SK-N-SH (cell line): Measurements from ENCODE around the gene CENPQ.

ENCODE experiments used
- YY1 ChIP-seq: IDR thresholded peaks from 2 replicates; pipeline ENCODE4 v1.4.0; 2012; ENCODE audit warnings: low read depth, mild to moderate bottlenecking
- TF ChIP-seq, protein P1 (sequence below): fragments of 200-600 bp; sonication (generic); IDR thresholded peaks from 2 replicates; pipeline ENCODE4 v1.6.1; 2017; ENCODE audit warnings: antibody characterized with exemption, mild to moderate bottlenecking, moderate library complexity

DNA sequence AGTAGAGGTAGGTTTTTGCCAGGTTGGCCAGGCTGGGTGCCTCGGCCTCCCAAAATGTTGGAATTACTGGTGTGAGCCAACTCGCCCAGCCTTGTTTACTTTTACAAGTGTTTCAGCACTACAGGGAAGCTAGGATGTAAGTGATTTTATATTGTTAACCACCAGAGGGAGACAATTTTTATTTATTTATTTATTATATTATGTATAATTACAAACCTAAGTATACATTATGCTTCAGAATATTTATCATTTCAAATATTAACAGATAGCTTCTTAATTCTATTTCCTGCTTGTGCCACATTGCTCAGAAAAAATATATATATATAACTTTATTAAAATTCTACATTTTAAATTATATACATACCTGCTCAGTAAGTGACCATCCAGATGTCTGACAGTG lies 9.9 kb upstream of the CENPQ start:
- TF ChIP-seq, protein P1, sequence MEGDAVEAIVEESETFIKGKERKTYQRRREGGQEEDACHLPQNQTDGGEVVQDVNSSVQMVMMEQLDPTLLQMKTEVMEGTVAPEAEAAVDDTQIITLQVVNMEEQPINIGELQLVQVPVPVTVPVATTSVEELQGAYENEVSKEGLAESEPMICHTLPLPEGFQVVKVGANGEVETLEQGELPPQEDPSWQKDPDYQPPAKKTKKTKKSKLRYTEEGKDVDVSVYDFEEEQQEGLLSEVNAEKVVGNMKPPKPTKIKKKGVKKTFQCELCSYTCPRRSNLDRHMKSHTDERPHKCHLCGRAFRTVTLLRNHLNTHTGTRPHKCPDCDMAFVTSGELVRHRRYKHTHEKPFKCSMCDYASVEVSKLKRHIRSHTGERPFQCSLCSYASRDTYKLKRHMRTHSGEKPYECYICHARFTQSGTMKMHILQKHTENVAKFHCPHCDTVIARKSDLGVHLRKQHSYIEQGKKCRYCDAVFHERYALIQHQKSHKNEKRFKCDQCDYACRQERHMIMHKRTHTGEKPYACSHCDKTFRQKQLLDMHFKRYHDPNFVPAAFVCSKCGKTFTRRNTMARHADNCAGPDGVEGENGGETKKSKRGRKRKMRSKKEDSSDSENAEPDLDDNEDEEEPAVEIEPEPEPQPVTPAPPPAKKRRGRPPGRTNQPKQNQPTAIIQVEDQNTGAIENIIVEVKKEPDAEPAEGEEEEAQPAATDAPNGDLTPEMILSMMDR: peak; percentile 53
- TF ChIP-seq YY1: no peak
